ENCODE results near the gene THAP2.

THAP2 gene

DNA sequence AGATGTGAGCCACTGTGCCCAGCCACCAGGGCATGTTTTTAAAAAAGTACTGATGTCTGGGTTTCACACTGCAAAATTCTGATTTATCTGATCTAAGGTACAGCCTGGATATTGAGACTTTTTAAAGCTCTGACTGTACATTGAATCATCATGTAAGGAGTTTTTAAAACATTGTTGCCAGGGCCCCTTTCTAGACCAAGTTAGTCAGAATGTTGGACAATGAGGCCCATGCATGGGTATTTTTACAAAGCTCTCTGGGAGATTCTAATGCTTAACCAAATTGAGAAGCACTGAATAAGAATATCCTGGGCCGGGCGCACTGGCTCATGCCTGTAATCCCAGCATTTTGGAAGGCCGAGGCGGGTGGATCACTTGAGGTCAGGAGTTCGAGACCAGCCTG lies 38.5 kb downstream of the THAP2 start:
- H3K4me3 ChIP-seq (ENCODE audit: low read depth in 1 of 2, low read length in 1 of 2) = no peak overlapping the region
- H3K36me3 ChIP-seq = no peaks in the 10 kb centered on the region
- H3K27me3 ChIP-seq = no peaks in the 10 kb centered on the region
- no peaks in the 10 kb centered on the region for H3K4me1 ChIP-seq (ENCODE audit: control insufficient read depth in 1 of 2, insufficient read depth in 1 of 2, low read depth in 1 of 2, low read length in 1 of 2)
- H3K9me3 ChIP-seq = no peaks in the 10 kb centered on the region
- no peak overlapping the region for H3K27ac ChIP-seq
- TF ChIP-seq, protein P1, sequence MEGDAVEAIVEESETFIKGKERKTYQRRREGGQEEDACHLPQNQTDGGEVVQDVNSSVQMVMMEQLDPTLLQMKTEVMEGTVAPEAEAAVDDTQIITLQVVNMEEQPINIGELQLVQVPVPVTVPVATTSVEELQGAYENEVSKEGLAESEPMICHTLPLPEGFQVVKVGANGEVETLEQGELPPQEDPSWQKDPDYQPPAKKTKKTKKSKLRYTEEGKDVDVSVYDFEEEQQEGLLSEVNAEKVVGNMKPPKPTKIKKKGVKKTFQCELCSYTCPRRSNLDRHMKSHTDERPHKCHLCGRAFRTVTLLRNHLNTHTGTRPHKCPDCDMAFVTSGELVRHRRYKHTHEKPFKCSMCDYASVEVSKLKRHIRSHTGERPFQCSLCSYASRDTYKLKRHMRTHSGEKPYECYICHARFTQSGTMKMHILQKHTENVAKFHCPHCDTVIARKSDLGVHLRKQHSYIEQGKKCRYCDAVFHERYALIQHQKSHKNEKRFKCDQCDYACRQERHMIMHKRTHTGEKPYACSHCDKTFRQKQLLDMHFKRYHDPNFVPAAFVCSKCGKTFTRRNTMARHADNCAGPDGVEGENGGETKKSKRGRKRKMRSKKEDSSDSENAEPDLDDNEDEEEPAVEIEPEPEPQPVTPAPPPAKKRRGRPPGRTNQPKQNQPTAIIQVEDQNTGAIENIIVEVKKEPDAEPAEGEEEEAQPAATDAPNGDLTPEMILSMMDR (IDR thresholded peaks at IDR 0.05) = no peak

DNA sequence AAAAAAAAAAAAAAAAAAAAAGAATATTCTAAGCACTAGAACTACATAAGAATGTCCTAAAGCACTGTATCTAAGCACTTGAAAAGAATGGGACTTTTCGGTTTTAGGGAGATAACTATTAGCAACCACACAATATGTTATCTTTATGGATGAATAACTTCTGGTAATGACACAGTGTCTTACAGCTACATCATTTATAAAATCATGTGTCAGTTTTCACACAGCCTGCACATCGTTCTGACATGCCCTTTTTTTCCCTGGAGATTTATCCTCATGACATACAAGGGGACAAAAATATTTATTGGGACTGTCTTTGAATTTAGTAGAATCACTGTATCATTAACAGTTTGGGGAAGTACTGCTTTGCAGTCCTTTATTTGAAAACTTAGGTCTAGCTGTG lies 39.1 kb downstream of the THAP2 start:
- no peaks in the 10 kb centered on the region for H3K27me3 ChIP-seq
- no peak overlapping the region for H3K4me3 ChIP-seq (ENCODE audit: low read depth in 1 of 2, low read length in 1 of 2)
- H3K4me1 ChIP-seq (ENCODE audit: control insufficient read depth in 1 of 2, insufficient read depth in 1 of 2, low read depth in 1 of 2, low read length in 1 of 2) = no peaks in the 10 kb centered on the region
- TF ChIP-seq, protein P1 (IDR thresholded peaks at IDR 0.05) = no peak
- H3K27ac ChIP-seq = no peak overlapping the region
- no peaks in the 10 kb centered on the region for H3K36me3 ChIP-seq
- H3K9me3 ChIP-seq = no peaks in the 10 kb centered on the region

DNA sequence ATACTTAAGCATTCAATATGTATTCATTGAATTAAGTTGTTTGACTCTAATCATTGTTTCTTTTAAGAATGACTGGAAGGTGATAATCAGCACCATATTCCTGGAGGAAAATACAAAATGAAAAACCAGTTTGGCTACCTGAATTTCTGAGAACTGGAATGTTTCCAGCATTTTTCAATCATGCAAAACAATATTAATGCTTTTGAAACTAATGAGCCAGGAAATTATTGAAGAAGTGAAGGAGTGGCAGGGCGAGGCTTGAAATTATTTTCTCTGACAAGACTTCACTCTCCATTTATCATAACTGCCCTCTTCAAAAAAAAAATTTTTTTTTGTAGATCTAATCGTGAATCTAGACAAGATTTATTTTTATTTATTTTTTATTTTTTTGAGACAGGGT lies 40.8 kb downstream of the THAP2 start:
- Histone ChIP-seq H3K27me3 (no peaks in the 10 kb centered on the region), H3K9me3 (no peaks in the 10 kb centered on the region), H3K27ac (no peak overlapping the region), H3K36me3 (no peaks in the 10 kb centered on the region), H3K4me1 (ENCODE audit: control insufficient read depth in 1 of 2, insufficient read depth in 1 of 2, low read depth in 1 of 2, low read length in 1 of 2) (no peaks in the 10 kb centered on the region), H3K4me3 (ENCODE audit: low read depth in 1 of 2, low read length in 1 of 2) (no peak overlapping the region)
- TF ChIP-seq, protein P1 (IDR thresholded peaks at IDR 0.05) = no peak

DNA sequence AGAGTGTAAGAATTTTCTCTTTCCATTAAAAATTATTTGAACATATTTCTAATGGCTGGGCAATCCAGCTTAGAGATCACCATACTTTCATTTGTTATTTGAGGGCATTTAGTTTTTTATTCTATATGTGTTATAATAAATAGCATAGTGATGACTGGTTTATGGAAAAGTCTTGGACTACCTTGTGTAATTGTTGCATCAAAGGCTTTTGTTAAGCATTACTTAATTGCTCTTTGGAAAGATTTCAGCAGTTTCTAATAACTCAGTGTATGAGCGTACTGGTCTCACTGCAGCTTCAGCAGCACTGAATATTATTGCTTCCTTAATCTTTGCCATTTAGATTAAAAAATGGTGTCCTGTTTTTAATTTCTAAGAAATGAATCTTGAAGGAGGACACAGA lies 44.6 kb downstream of the THAP2 start:
- Histone ChIP-seq H3K27me3 (no peaks in the 10 kb centered on the region), H3K4me3 (ENCODE audit: low read depth in 1 of 2, low read length in 1 of 2) (no peak overlapping the region), H3K36me3 (no peaks in the 10 kb centered on the region), H3K27ac (no peak overlapping the region), H3K9me3 (no peaks in the 10 kb centered on the region), H3K4me1 (ENCODE audit: control insufficient read depth in 1 of 2, insufficient read depth in 1 of 2, low read depth in 1 of 2, low read length in 1 of 2) (no peaks in the 10 kb centered on the region)
- TF ChIP-seq, protein P1 (IDR thresholded peaks at IDR 0.05) = no peak

DNA sequence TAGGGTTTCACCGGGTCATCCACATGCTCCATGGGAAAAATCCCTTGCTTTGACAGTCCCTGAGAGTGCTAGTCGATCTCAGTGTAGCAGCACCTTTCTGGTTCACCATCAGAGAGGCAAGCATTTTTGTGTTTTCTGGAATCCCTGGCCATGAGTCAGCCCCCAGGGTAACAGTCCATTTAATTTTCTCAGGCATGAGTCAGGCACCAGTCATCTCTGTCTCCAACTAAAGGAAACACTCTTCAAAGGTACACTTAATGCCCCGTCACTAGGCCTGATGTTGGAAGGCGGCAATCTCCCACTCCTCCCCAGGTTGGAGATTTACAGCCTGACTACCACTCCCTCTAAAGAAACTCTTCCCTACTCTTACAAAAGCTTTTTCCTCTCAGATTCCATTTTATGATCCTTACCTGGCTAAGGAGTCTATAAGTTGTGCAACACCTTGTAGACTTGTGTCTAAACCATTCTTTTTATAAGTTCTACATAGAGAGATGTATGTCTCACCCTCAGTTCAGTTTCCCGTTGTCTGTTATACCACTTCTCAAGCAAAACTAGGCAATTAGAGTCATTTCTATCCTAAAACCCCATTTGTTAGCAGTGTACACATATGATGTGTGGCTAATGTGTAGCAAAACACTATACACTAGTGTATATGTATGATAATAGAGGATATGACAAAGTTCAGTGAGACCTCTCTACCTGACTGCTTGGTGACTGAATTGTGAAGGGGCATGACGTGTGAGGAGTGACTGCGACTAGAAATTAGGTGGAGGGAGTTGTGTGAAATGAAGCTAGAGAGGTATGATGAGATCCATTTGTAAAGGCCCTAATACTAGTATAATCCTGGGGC lies 46.4 kb downstream of the THAP2 start:
- no peak overlapping the region for H3K4me3 ChIP-seq (ENCODE audit: low read depth in 1 of 2, low read length in 1 of 2)
- H3K27ac ChIP-seq = no peak overlapping the region
- no peaks in the 10 kb centered on the region for H3K9me3 ChIP-seq
- H3K36me3 ChIP-seq = no peaks in the 10 kb centered on the region
- no peaks in the 10 kb centered on the region for H3K27me3 ChIP-seq
- H3K4me1 ChIP-seq (ENCODE audit: control insufficient read depth in 1 of 2, insufficient read depth in 1 of 2, low read depth in 1 of 2, low read length in 1 of 2) = no peaks in the 10 kb centered on the region
- TF ChIP-seq, protein P1 (IDR thresholded peaks at IDR 0.05) = no peak
